Spleen (tissue), 11 donors: ENCODE data around the gene RPL41. TPM values are rescaled to one million over a fixed set of nuclear protein-coding genes. Genes with fewer than 3 reads are reported as not detected.

Source experiments
- DNase-seq: peaks from one replicate; pipeline ENCODE4 v3.0.0-alpha.2; 2020
- H3K27ac ChIP-seq, 8 donors: fragments of 200-600 bp; sonication (generic) in 7 of 8; 1 replicate in 4 of 8; 2 replicates in 4 of 8; pipeline versions ENCODE4 v1.5.0 to v1.8.0; 2016 to 2021; ENCODE audit warnings: inconsistent platforms in 4 of 8, mild to moderate bottlenecking in 4 of 8, moderate library complexity in 1 of 8
- H3K27me3 ChIP-seq, 7 donors: fragments of 200-600 bp; sonication (generic) in 6 of 7; replicated peaks in 1 of 7; 1 replicate in 4 of 7; 2 replicates in 3 of 7; pipeline versions ENCODE4 v1.5.0 to v1.8.0; 2016 to 2021; ENCODE audit warnings: inconsistent platforms in 3 of 7, mild to moderate bottlenecking in 1 of 7
- H3K36me3 ChIP-seq, 6 donors: fragments of 200-600 bp; sonication (generic) in 5 of 6; 1 replicate in 4 of 6; 2 replicates in 2 of 6; pipeline versions ENCODE4 v1.5.0 to v1.8.0; 2016 to 2021; ENCODE audit warnings: inconsistent platforms in 2 of 6
- H3K4me1 ChIP-seq, 6 donors: fragments of 200-600 bp; sonication (generic) in 5 of 6; 1 replicate in 3 of 6; 2 replicates in 3 of 6; pipeline versions ENCODE4 v1.5.0 to v1.8.0; 2016 to 2021; ENCODE audit warnings: inconsistent platforms in 3 of 6
- H3K4me3 ChIP-seq, 8 donors: fragments of 200-600 bp; sonication (generic) in 7 of 8; 1 replicate in 4 of 8; 2 replicates in 4 of 8; pipeline versions ENCODE4 v1.5.0 to v1.8.0; 2016 to 2021; ENCODE audit warnings: inconsistent platforms in 4 of 8, mild to moderate bottlenecking in 4 of 8, moderate library complexity in 2 of 8
- H3K9me3 ChIP-seq, 8 donors: fragments of 200-600 bp; sonication (generic) in 7 of 8; 1 replicate in 4 of 8; 2 replicates in 4 of 8; pipeline versions ENCODE4 v1.5.0 to v1.8.0; 2016 to 2021; ENCODE audit warnings: inconsistent platforms in 4 of 8
- CTCF ChIP-seq, 11 experiments: fragments of 200-600 bp in 7 of 11; fragments of 450-650 bp in 4 of 11; sonication (generic) in 4 of 11; IDR thresholded peaks in 8 of 11; conservative IDR thresholded peaks in 3 of 11; 1 replicate in 7 of 11; 2 replicates in 4 of 11; pipeline versions ENCODE4 v1.4.0 to v1.8.0; 2016 to 2021; ENCODE audit warnings: antibody characterized with exemption in 11 of 11, inconsistent platforms in 4 of 11, mild to moderate bottlenecking in 1 of 11
- POLR2A ChIP-seq, 3 donors: fragments of 450-650 bp; IDR thresholded peaks; one replicate each; pipeline ENCODE4 v1.5.1; 2017; ENCODE audit warnings: antibody characterized with exemption in 3 of 3, mild to moderate bottlenecking in 1 of 3
- POLR2AphosphoS5 ChIP-seq, 3 donors: sonication (generic); formaldehyde crosslinking; IDR thresholded peaks; one replicate each; pipeline ENCODE4 v1.5.1; 2017; ENCODE audit warnings: antibody characterized with exemption in 3 of 3
- WGBS, 5 donors: extraction: QIAGEN DNeasy Blood & Tissue Kit in 3 of 5; methylation state at CpG; one replicate each; pipeline versions ENCODE4 v1.1.5 to v1.1.7; 2013 to 2018; 5-methylcytosine and 5-hydroxymethylcytosine counted together
- intact Hi-C: fragments of 100-400 bp; cut with DNase I; formaldehyde crosslinking; loops from one replicate; pipeline ENCODE4 v1.15.0; 2023; ENCODE audit warnings: low total_unique reads
- polyA plus RNA-seq, 3 donors: library from polyadenylated mRNA; stranded (reverse); fragments of 200-250 nt; gene quantifications; one replicate each; pipeline ENCODE4 v1.2.1, GENCODE V29; 2013
- total RNA-seq, 7 donors: library from RNA; depleted of rRNA in 3 of 7; stranded (reverse); fragments of >200 nt in 3 of 7; fragmentation: NEBNext Ultra II Directional in 4 of 7; extraction: Animal tissue kit (Norgen Biotek cat#: 25700) in 4 of 7; gene quantifications; one replicate each; pipeline versions ENCODE4 v1.1.0 to v1.2.1, GENCODE V29; 2016 to 2021
- donor health status: healthy with polysubstance abuse.
- donor health status: DM: no; HTN: no; CAD: no; lungs with moderate emphysema.
- donor health status: DM: no; HTN: no; CAD: no.
- donor health status: Bipolar disorder and iron deficiency.
- donor health status: healthy.
- donor health status: DM: no; HTN: no; CAD: no.
- donor health status: DM: yes; HTN: yes; CAD: no.

Gene RPL41
- total and polyA plus RNA-seq, 10 donors: 2,138 to 9,352 (median 2,800) TPM

GRCh38 chr12:56084958-56085543 is 31.4 kb upstream of the RPL41 start:
- Histone ChIP-seq H3K27ac (no peak overlapping the region), H3K36me3 (no peaks in the 10 kb centered on the region), H3K9me3 (no peaks in the 10 kb centered on the region), H3K4me1 (peaks cover 2 to 9% (median 7%) of the 10 kb centered on the region in 6 donors), H3K27me3 (peaks cover 0 to 30% (median 12%) of the 10 kb centered on the region in 7 donors), H3K4me3 (no peak overlapping the region)
- no peak for DNase-seq
- 84 to 88% (median 86%) methylated on average over 15 of the region's 15 CpGs for WGBS, 5 donors
- TF ChIP-seq CTCF (IDR thresholded peaks at IDR 0.05 in 8 of 11, conservative IDR thresholded peaks at IDR 0.05 in 3 of 11): peak in 4 of 11 experiments; percentile 10 to 34 (median 18)
- no peak for TF ChIP-seq POLR2A (IDR thresholded peaks at IDR 0.05)
- intact Hi-C loops: no loop called here

- Histone ChIP-seq H3K4me3 (no peak overlapping the region), H3K27me3 (peaks cover 0 to 20% (median 1%) of the 10 kb centered on the region in 7 donors), H3K27ac (no peak overlapping the region), H3K4me1 (no peaks in the 10 kb centered on the region), H3K9me3 (no peaks in the 10 kb centered on the region), H3K36me3 (no peaks in the 10 kb centered on the region)
- DNase-seq: no peak
- intact Hi-C loops: no loop called here
- TF ChIP-seq POLR2A (IDR thresholded peaks at IDR 0.05) (no peak), POLR2AphosphoS5 (IDR thresholded peaks at IDR 0.05) (no peak), CTCF (IDR thresholded peaks at IDR 0.05 in 8 of 11, conservative IDR thresholded peaks at IDR 0.05 in 3 of 11) (no peak)
- WGBS, 5 donors: 88 to 100% (median 96%) methylated on average over 3 of the region's 3 CpGs
Observed at GRCh38 chr12:56086096-56086495, 30.3 kb upstream of the RPL41 start.

- intact Hi-C loops: no loop called here
- no peaks in the 10 kb centered on the region for H3K9me3 ChIP-seq
- no peaks in the 10 kb centered on the region for H3K36me3 ChIP-seq
- WGBS, 5 donors: 83 to 92% (median 87%) methylated on average over 5 to 6 of the region's 6 CpGs
- peaks cover 0 to 15% (median 0%) of the 10 kb centered on the region in 7 donors for H3K27me3 ChIP-seq
- no peak overlapping the region for H3K27ac ChIP-seq
- no peak for TF ChIP-seq POLR2AphosphoS5 (IDR thresholded peaks at IDR 0.05)
- no peak overlapping the region for H3K4me3 ChIP-seq
- DNase-seq: no peak
- H3K4me1 ChIP-seq: no peaks in the 10 kb centered on the region
Observed at GRCh38 chr12:56086608-56087007, 29.8 kb upstream of the RPL41 start.

GRCh38 chr12:56087220-56087619 is 29.2 kb upstream of the RPL41 start:
- no peak for DNase-seq
- no peaks in the 10 kb centered on the region for H3K36me3 ChIP-seq
- TF ChIP-seq POLR2AphosphoS5 (IDR thresholded peaks at IDR 0.05) (peak in 1 of 3 donors; percentile 17), POLR2A (IDR thresholded peaks at IDR 0.05) (no peak)
- intact Hi-C loops: no loop called here
- H3K9me3 ChIP-seq: no peaks in the 10 kb centered on the region
- H3K27me3 ChIP-seq: peaks cover 0 to 9% (median 0%) of the 10 kb centered on the region in 7 donors
- no peak overlapping the region for H3K4me3 ChIP-seq
- H3K4me1 ChIP-seq: no peaks in the 10 kb centered on the region
- WGBS, 5 donors: 63 to 91% (median 86%) methylated on average over 6 of the region's 6 CpGs
- no peak overlapping the region for H3K27ac ChIP-seq

- WGBS, 5 donors: 73 to 91% (median 87%) methylated on average over 6 of the region's 6 CpGs
Observed at GRCh38 chr12:56097738-56098137, 18.7 kb upstream of the RPL41 start.

More at GRCh38 chr12:56097738-56098137, 18.7 kb upstream of the RPL41 start:
- H3K9me3 ChIP-seq: no peaks in the 10 kb centered on the region
- no peak overlapping the region for H3K4me3 ChIP-seq
- intact Hi-C loops: no loop called here
- H3K27me3 ChIP-seq: peaks cover 0 to 7% (median 0%) of the 10 kb centered on the region in 7 donors
- no peak for DNase-seq
- peaks cover 0 to 12% (median 3%) of the 10 kb centered on the region in 6 donors for H3K4me1 ChIP-seq
- no peak overlapping the region for H3K27ac ChIP-seq
- no peak for TF ChIP-seq POLR2A (IDR thresholded peaks at IDR 0.05)
- TF ChIP-seq POLR2AphosphoS5 (IDR thresholded peaks at IDR 0.05): no peak
- no peak for TF ChIP-seq CTCF (IDR thresholded peaks at IDR 0.05 in 8 of 11, conservative IDR thresholded peaks at IDR 0.05 in 3 of 11)
- H3K36me3 ChIP-seq: no peaks in the 10 kb centered on the region
